ENCODE data around the gene GATAD2A. TPM values are rescaled to one million over a fixed set of nuclear protein-coding genes. Genes with fewer than 3 reads are reported as not detected.
"Not testable (repeated sequence)": the region's sequence is repeated elsewhere in the genome, so short reads cannot be mapped to it uniquely, and the experiment has no call there.

The GATAD2A gene, protein sequence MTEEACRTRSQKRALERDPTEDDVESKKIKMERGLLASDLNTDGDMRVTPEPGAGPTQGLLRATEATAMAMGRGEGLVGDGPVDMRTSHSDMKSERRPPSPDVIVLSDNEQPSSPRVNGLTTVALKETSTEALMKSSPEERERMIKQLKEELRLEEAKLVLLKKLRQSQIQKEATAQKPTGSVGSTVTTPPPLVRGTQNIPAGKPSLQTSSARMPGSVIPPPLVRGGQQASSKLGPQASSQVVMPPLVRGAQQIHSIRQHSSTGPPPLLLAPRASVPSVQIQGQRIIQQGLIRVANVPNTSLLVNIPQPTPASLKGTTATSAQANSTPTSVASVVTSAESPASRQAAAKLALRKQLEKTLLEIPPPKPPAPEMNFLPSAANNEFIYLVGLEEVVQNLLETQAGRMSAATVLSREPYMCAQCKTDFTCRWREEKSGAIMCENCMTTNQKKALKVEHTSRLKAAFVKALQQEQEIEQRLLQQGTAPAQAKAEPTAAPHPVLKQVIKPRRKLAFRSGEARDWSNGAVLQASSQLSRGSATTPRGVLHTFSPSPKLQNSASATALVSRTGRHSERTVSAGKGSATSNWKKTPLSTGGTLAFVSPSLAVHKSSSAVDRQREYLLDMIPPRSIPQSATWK
- polyA plus RNA-seq (2012; ENCODE audit: insufficient read depth, insufficient read length) = 44.0 TPM

DNA sequence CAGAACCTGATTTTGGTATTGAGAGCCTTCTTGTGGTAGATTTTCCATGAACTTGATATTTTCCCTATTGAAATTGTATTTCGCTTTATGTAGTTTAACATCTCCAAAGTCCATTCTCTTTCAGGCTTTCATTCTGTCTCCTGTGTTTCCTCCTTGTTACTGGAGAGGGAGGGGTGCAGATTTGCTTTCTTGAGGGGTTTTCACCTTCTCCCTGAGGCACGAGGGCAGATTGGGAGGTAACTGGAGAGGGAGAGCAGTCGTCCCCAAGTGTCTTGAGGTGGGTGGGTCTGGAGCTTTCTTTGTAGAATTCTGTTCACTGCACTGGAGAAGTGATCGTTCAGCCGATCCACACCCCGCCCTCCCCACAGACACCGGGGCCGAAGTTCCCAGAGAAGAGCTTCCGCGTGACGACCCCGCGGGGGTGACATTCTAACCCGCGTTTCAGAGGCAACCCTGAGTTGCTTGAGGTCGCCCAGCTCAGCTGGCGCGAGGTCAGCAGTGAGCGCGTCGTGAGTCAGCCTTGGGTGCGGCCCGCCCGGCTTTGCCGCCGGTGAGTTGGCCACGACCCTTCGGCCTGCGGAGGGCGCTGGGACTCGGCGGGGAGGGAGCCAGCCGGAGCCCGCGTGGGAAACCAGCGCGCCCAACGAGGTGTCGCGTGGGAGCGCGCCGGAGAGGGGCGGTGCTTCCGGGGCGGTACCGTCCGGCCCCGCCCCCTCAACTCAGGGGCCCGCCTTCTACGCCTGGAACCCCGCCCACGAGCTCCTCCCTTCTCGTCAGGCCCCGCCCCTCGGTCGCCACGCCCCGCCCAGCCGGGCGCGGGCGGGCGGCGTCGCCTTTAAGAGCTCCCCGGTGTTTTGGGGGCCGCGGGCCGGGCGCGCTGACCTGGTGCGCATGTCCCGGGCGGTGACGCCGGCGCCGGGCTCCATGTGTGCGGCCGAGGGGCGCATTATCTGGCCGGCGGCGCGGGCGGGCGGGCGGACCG, at the start of gene GATAD2A:
Gene GATAD2A (plus strand): TSS at position 797 of the 982 bp plus-strand sequence. CDS start 59,671 bp downstream, outside the sequence.
- peak; percentile 75 for DNase-seq (ENCODE audit: low read depth, low spot score)
- H3K4me3 ChIP-seq (ENCODE audit: low read length) = peak within 1 kb of the TSS; percentile 57

DNA sequence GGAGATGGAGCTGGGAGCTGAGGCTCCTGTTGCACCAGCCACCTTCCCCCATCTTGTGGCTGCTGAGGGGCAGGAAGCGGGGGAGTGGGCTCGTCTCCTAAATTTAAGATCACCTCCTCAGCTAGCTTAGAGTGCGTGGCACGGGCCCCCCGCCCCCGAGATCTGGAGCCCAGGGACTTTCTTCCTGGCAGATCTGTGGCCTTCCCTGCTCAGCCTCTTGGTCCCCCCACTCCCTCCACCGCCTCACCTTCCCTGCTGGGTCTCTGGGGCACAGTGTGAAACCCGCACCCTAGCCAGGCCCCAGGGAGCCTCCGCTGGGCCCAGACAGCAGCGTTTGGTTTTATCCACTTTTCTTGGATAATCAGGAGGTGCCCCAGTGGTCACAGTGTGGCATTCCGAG, 49.0 kb upstream of the GATAD2A start:
- no peak for DNase-seq (ENCODE audit: low read depth, low spot score)
- H3K4me3 ChIP-seq (ENCODE audit: low read length) = no peak overlapping the region

DNA sequence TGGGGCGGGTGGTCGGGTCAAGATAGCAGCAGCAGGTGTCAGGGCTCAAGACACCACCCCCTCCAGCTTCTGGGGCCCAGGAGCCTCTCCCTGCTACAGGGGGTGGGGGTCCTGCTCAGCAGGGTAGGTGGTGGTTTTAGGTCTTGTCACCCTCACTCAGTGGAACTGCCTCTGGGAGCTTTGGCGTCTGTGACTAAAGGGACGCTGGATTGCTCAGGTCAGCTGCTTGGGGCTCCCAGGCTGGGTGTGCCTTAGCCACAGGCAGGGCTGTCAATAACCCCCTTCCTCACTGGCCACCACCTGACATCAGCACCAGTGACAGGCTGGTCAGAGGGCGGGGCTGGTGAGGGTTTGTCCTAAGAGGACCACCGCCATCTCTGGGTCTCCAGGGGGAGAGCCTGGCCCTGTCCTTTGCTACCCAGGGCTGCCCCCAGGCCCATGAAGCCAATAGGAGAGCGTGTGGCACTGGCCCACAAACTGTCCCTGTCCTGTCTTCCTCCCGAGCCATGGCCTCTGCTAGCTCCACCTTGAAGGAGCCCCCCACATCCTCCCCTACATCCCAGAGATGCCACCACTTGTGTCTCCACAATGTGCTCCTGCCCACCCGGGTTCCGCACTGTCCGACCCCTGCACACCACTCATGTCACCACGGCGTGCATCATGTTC, 48.4 kb upstream of the GATAD2A start:
- no peak for DNase-seq (ENCODE audit: low read depth, low spot score)
- H3K4me3 ChIP-seq (ENCODE audit: low read length) = no peak overlapping the region

DNA sequence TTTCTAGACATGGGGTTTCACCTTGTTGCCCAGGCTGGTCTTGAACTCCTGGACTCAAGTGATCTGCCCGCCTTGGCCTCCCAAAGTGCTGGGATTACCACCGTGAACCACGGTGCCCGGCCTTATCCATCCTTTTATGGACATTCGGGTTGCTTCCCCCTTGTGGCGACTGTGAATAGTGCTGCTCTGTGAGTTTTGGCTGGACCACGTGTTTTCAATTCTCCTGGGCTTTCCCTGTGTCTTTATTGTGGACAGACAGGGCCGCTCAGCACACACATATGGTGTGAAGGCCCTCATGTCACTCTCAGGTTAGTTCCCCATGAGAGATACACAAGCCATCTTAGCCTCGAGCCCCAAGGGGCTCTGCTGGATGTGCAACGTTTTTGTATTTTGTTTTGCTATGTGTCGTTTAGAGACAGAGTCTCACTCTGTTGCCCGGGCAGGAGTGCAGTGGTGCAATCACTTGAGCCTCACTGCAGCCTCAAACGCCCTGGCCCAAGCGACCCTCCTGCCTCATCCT, 44.3 kb upstream of the GATAD2A start:
- no peak overlapping the region for H3K4me3 ChIP-seq (ENCODE audit: low read length)
- DNase-seq (ENCODE audit: low read depth, low spot score) = peak; percentile 73

DNA sequence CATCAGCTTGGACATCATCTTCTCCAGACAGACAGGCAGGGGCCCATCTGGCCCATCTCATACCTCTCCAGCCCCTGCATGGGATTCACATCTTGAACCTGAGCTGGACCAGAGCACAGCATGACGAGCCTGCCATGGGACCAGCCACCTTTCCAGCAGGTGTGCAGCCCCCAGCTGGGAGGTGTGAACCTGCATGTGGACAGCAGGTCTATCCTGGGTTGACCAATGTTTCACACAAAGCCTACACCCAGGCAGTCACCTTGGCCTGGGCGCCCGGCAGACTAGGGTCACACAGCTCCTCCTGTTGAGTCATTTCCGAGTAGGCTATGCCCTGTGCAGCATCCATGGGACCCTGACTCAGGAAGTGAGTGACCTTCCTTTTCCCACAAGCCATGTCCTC, 43.4 kb upstream of the GATAD2A start:
- no peak overlapping the region for H3K4me3 ChIP-seq (ENCODE audit: low read length)
- no peak for DNase-seq (ENCODE audit: low read depth, low spot score)

DNA sequence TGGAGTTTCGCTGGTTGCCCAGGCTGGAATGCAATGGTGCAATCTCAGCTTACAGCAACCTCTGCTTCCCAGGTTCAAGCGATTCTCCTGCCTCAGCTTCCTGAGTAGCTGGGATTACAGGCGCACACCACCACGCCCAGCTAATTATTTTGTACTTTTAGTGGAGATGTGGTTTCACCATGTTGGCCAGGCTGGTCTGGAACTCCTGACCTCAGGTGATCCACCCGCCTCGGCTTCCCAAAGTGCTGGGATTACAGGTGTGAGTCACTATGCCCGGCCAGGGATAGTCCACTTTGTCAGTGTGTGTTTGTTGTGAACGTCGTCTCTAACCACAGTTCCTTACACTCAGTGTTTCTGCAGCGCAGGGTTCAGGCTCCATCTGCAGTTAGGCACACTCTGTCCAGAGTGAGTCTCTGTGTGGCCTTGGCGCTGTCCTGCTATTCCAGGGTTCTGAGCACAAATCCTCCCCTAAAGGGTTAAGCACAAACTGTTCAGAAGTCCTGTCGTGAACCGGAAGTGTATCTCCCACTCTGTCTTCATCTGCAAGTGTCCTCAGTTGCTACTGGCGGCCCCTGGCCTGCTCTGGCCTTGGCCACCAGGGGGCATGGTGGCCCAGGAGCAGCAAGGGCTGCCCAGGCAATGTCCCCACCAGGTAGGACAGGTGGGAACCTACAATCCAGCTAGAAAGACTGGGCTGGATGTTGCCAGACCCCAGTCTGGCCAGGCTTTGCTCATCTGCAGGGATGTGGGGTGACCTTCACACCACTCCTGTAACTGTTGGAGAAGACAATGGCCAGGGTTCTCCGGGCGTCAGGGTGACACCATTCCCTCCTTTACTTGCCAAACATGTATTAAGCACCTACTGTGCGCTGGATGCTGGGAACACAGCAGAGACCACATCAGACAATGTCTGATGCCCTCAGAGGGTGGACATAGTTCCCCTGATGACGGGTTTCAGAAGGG, 38.8 kb upstream of the GATAD2A start:
- no peak overlapping the region for H3K4me3 ChIP-seq (ENCODE audit: low read length)
- peak; percentile 80 for DNase-seq (ENCODE audit: low read depth, low spot score)

DNA sequence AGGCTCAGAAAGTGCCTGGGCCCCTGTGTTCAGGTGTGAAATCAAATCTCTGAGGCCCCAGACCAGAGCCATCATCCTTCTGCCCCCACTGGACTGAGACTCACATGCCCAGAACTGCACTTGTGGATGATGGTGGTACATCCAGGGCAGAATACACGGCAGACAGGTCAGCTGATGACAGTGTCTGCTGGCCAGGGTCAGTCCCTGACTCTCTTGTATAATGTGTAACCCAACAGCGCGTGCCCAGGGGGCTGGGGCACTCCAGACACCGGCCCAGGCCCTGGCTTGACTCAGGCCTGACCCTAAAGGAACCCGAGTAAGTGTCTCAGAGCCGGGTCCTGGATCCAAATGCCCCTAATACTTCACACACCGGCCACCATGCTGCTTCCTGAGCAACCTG, 37.4 kb upstream of the GATAD2A start:
- DNase-seq (ENCODE audit: low read depth, low spot score) = no peak
- no peak overlapping the region for H3K4me3 ChIP-seq (ENCODE audit: low read length)

DNA sequence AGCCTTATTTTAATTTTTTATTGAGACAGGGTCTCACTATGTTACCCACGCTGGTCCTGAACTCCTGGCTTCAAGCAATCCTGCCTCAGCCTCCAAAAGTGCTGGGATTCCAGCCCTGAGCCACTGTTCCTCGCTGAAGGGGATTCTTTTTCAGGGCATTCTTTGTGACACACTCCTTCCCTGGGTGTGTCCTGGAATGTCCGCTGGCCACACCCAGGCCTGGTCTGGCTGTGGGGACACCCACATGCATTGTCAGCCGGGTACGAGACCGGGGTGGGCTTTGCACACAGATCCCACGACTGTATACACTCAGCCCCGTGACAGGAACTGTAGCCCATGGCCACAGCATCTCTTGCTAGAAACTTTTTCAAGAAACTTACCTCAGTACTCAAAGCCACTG, 34.4 kb upstream of the GATAD2A start:
- DNase-seq (ENCODE audit: low read depth, low spot score) = no peak
- no peak overlapping the region for H3K4me3 ChIP-seq (ENCODE audit: low read length)

DNA sequence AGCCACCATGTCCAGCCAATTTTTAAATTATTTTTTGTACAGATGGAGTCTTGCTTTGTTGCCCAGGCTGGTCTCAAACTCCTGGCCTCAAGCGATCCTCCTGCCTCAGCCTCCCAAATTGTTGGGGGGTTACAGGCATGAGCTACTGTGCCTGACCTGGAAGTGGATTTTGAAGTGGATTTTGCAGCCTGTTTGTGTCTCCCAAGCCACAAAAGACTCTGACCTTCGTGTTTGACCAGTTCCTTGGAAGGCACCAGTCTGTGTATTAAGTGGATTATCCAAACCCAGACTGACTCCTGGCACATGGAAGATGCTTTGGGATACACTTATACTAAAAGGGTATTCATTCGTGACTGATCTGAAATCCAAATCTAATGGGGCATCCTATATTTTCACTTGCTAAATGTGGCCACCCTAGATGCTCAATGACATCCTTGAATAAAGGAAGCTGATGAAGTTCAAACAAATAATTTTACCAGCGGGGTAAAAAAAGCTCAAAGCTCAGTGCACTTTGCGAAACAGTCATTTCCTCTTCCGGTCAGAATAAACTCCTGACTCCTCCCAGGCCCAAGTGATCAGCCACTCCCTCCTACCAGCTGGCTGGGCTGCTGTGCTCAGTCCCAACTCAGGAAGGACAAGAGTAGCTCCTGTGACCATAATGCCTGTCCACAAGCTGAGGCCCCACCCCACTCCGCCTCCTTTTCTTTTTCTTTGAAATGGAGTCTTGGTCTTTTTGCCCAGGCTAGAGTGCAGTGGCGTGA, 32.6 kb upstream of the GATAD2A start:
- H3K4me3 ChIP-seq (ENCODE audit: low read length) = no peak overlapping the region
- DNase-seq (ENCODE audit: low read depth, low spot score) = no peak

DNA sequence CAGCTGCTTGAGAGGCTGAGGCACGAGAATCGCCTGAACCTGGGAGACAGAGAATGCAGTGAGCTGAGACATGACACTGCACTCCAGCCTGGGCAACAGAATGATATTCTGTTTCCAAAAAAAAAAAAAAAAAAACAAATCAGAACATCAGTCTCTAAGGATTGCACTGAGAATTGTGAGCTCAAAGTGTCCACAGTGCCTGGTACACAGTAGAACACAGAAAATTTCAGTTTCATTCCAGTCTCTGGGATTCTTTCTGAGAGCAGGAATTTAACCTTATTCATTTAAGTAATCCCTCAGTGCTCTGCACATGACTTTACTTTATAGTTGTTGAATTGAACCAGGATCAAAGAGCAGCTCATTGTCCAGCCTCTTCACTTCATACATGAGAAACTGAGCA, 25.9 kb upstream of the GATAD2A start:
- no peak for DNase-seq (ENCODE audit: low read depth, low spot score)
- no peak overlapping the region for H3K4me3 ChIP-seq (ENCODE audit: low read length)

DNA sequence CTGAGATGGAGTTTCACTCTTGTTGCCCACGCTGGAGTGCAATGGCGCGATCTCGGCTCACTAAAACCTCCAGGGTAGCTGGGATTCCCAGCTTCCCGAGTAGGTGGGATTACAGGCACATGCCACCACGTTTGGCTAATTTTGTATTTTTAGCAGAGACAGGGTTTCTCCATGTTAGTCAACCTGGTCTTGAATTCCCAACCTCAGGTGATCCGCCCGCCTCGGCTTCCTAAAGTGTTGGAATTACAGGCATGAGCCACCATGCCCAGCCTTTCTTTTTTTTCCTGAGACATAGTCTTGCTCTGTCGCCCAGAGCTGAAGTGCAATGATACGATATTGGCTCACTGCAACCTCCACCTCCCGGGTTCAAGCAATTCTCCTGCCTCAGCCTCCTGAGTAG, 25.2 kb upstream of the GATAD2A start:
- not testable (repeated sequence) for DNase-seq (ENCODE audit: low read depth, low spot score); H3K4me3 ChIP-seq (ENCODE audit: low read length)

DNA sequence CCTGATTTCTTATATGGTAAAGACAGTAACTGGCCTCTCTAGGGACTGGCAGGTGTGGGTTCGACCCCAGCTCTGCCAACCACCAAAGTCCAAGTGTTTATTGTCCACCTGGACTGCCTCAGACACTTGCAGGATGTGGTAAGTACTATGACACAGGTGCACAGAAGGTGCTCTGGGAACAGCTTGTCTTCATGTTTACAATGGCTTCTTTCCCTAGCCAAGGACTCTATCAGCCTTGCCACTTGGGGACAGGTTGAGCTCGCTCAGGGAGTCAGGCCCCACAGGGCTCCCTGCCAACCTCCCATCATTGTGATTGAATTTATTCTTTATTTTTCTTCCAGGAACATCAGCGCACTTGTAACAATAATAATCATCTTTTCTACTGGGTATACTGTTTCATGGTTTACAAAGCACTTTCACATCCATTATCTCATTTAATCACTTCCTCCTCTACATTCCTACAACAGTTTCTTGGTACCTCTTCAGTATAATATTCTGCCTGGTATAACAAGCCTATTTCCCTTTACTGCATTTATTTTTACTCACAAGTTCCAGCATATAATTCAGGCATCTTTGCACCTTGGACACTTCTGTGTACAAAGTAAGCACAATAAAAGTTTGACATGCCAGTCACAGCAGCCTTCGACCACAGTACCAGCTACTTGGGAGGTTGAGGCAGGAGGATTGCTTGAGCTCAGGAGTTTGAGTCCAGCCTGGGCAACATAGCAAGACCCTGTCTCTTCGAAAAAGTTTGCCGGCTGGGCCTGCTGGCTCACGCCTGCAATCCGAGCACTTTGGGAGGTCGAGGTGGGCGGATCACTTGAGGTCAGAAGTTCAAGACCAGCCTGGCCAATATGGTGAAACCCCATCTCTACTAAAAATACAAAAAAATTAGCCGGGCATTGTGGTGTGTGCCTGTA, 24.2 kb upstream of the GATAD2A start:
- no peak for DNase-seq (ENCODE audit: low read depth, low spot score)
- no peak overlapping the region for H3K4me3 ChIP-seq (ENCODE audit: low read length)

DNA sequence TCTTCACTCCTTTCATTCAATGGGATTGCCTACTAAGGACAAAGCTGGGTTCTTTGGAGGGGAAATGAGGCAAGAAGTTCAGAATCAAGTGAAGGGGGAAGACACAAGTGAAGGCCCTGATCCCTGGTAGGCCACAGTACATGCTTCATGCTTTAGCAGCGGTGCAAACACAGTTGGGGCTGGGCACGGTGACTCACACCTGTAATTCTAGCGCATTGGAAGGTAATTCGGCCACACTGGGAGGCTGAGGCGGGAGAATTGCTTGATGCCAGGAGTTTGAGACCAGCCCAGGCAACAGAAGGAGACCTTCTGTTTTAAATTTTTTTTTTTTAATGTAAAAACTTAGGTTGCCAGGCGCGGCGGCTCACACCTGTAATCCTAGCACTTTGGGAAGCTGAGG, 23.4 kb upstream of the GATAD2A start:
- no peak overlapping the region for H3K4me3 ChIP-seq (ENCODE audit: low read length)
- no peak for DNase-seq (ENCODE audit: low read depth, low spot score)

DNA sequence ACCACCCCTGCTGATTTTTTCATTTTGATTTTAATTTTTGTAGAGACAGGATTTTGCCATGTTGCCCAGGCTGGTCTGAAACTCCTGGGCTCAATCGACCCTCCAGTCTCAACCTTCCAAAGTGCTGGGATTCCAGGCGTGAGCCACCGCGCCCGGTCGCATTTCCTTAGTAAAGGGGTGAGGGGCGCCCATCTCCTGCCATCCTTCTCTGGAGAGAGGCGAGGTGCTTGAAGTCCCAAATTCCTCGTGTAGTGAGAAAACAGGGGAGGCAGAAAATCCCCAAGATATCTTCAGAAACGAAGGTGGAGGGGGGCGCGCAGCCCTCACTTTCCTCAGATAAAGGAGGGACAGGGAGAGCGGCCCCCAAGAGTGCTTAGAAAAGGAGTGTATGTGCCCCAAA, 21.0 kb upstream of the GATAD2A start:
- DNase-seq (ENCODE audit: low read depth, low spot score) = no peak
- peak overlapping the region; percentile 61 for H3K4me3 ChIP-seq (ENCODE audit: low read length)

DNA sequence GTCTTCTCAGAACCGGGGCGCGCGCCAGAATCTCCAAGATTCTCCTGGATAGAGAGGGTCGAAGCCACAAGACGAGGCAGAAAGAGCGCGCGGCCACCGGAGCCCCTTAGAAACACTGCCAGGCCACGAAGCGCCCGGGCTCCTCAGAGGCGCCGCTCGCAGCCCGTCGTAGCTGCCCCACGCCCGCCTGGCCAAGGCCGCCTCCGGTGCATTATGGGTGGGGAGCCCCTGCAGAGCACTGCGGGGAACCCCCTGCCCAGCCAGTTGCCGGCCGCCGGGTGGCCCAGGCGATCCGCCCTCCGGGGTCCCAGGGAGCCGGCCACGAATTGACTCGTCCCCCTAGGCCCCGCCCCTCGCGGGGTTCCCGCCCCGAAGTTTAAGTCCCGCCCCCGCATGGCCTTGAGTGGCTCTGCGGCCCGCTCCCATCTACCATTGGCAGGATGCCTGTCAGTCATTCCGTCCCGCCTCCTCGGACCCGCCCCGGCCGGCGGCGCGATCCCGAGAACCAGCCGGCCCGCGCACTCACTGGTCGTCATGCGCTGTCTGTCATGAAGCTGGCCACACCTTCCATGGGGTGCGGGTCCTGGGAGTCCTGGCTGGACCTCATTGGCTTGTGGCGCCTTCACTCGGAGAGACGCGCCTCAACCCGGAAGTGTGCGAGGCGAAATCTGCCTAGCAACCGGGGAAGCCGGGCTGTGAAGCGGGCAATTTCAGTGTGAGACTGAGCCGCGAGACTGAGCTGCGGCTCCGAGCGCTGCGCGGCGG, 20.2 kb upstream of the GATAD2A start:
- DNase-seq (ENCODE audit: low read depth, low spot score) = peak; percentile 99
- H3K4me3 ChIP-seq (ENCODE audit: low read length) = peak overlapping the region; percentile 87
